ENCODE results near the gene ATXN10.

The ATXN10 gene

GRCh38 chr22:45758603-45759002 lies 87.0 kb downstream of the ATXN10 start:
- DNase-seq (ENCODE audit: low read depth) = no peak

GRCh38 chr22:45760682-45761081 lies 89.0 kb downstream of the ATXN10 start:
- no peak for DNase-seq (ENCODE audit: low read depth)

GRCh38 chr22:45762545-45763235 lies 91.1 kb downstream of the ATXN10 start:
- no peak for DNase-seq (ENCODE audit: low read depth)

- DNase-seq (ENCODE audit: low read depth) = no peak
These were observed 91.6 kb downstream of the ATXN10 start for GRCh38 chr22:45763236-45763624.

- no peak for DNase-seq (ENCODE audit: low read depth)
These were observed 96.9 kb downstream of the ATXN10 start for GRCh38 chr22:45768490-45768889.

GRCh38 chr22:45769569-45770210 lies 98.1 kb downstream of the ATXN10 start:
- no peak for DNase-seq (ENCODE audit: low read depth)

- DNase-seq (ENCODE audit: low read depth) = no peak
These were observed 98.9 kb downstream of the ATXN10 start for GRCh38 chr22:45770506-45770905.

- no peak for DNase-seq (ENCODE audit: low read depth)
These were observed 99.4 kb downstream of the ATXN10 start for GRCh38 chr22:45771057-45771456.

GRCh38 chr22:45771711-45772110 lies 100.1 kb downstream of the ATXN10 start:
- no peak for DNase-seq (ENCODE audit: low read depth)

- DNase-seq (ENCODE audit: low read depth) = no peak
These were observed 101.1 kb downstream of the ATXN10 start for GRCh38 chr22:45772743-45773142.

- no peak for DNase-seq (ENCODE audit: low read depth)
These were observed 102.5 kb downstream of the ATXN10 start for GRCh38 chr22:45774001-45774670.

GRCh38 chr22:45775062-45775461 lies 103.4 kb downstream of the ATXN10 start:
- no peak for DNase-seq (ENCODE audit: low read depth)

GRCh38 chr22:45775569-45776312 lies 104.1 kb downstream of the ATXN10 start:
- no peak for DNase-seq (ENCODE audit: low read depth)

- no peak for DNase-seq (ENCODE audit: low read depth)
These were observed 104.6 kb downstream of the ATXN10 start for GRCh38 chr22:45776313-45776585.

- no peak for DNase-seq (ENCODE audit: low read depth)
These were observed 105.6 kb downstream of the ATXN10 start for GRCh38 chr22:45777046-45777851.

- DNase-seq (ENCODE audit: low read depth) = no peak
These were observed 106.3 kb downstream of the ATXN10 start for GRCh38 chr22:45777852-45778375.

GRCh38 chr22:45781459-45781858 lies 109.8 kb downstream of the ATXN10 start:
- DNase-seq (ENCODE audit: low read depth) = no peak

- no peak for DNase-seq (ENCODE audit: low read depth)
These were observed 110.3 kb downstream of the ATXN10 start for GRCh38 chr22:45781966-45782365.

GRCh38 chr22:45783021-45783420 lies 111.4 kb downstream of the ATXN10 start:
- DNase-seq (ENCODE audit: low read depth) = no peak

- no peak for DNase-seq (ENCODE audit: low read depth)
These were observed 112.1 kb downstream of the ATXN10 start for GRCh38 chr22:45783690-45784089.

- DNase-seq (ENCODE audit: low read depth) = no peak
These were observed 113.0 kb downstream of the ATXN10 start for GRCh38 chr22:45784357-45785277.

Data from activated T-helper 1 cell treated with Interleukin-2 at 50 U/mL for 16 hours (primary cell).